GM04504 (cell line): ENCODE measurements around the gene PEX13.

Experiments used
- DNase-seq: peaks from one replicate; pipeline ENCODE4 v3.0.0-alpha.2; 2012; ENCODE audit warnings: low read depth

The PEX13 gene

GRCh38 chr2:61074100-61074499 is 56.6 kb downstream of the PEX13 start:
- no peak for DNase-seq

GRCh38 chr2:61085883-61086282 is 68.4 kb downstream of the PEX13 start:
- no peak for DNase-seq

GRCh38 chr2:61089797-61090196 is 72.3 kb downstream of the PEX13 start:
- no peak for DNase-seq

GRCh38 chr2:61090386-61090921 is 72.9 kb downstream of the PEX13 start:
- DNase-seq: no peak

GRCh38 chr2:61091485-61091884 is 74.0 kb downstream of the PEX13 start:
- no peak for DNase-seq

- no peak for DNase-seq
These were observed 78.9 kb downstream of the PEX13 start for GRCh38 chr2:61096438-61096837.

GRCh38 chr2:61100801-61101200 is 83.3 kb downstream of the PEX13 start:
- no peak for DNase-seq
